Erythroblast (primary cell): Measurements from ENCODE around the gene NRSN2.
"Not testable (repeated sequence)": the region's sequence is repeated elsewhere in the genome, so short reads cannot be mapped to it uniquely, and the experiment has no call there.

Experiments used
- DNase-seq, 2 experiments: peaks; one replicate each; lab custom pipeline; 2025; lab: John Stamatoyannopoulos, UW
- GATA1 ChIP-seq: IDR thresholded peaks from 2 replicates; pipeline ENCODE4 v1.6.1; 2011; ENCODE audit warnings: low read depth, mild to moderate bottlenecking, control low read depth, low read length, moderate library complexity
- POLR2A ChIP-seq: IDR thresholded peaks from 2 replicates; pipeline ENCODE4 v1.6.1; 2011; ENCODE audit warnings: mild to moderate bottlenecking, low read length

The NRSN2 gene

DNA sequence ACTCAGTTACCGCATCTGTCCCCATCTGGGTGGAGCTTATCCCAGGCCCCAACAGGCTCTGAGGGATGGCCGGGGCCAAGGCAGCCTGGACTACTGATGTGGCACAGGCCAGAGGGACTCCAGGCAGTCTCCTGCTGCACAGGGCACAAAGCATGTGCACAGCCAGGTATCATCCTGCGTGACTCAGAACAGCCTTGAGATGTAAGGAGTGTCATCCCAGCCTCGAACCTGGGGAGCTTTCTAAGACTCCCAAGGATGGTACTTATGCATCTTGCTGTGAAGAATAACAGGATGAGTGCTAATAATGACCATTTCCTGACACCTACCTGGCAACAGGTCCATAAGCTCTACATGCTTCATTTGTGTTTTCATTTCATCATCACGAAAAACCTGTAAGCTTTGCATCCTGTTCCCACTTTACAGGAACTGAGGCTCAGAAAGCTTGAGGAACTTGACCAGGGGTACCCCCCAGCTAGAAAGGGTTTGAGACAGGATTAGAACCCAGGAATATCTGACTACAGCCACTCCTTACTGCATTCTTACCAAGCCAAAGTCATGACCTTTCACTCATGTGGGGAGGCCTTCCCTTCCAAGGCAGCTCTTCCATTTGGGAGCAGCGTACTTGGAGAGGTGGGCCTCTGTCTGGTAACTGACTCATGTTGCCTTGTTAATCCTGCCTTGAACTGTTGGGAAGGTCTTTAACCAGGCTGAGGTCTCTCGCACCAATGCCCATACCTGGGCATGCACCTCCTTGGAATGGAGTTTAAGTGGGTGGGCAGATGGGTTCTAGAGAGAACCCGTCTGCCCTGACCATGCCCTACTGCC, 35.6 kb downstream of the NRSN2 start:
- DNase-seq, result no peak
- TF ChIP-seq GATA1 (no peak), POLR2A (peak; percentile 42)

DNA sequence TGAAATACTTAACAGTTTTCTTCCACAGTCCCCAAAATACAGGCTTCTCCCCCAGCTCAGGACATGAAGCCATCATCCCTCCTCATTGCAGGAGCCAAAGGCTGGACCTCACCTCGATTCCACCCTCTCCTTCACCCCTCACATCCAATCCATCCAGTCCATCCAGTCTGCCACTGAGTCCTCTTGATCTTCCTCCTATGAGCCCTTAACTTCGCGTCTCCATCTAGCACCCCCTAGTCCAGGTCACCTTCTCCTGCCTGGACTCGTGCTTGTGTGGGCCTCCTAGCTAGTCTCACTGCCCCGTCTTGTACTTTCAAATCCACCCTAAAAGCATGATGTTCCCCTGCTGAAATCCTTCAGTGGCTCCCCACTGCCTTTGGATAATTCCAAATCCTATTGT, 37.0 kb downstream of the NRSN2 start:
- DNase-seq, result no peak
- TF ChIP-seq GATA1 (no peak), POLR2A (no peak)

GRCh38 chr20:384723-385122, 37.8 kb downstream of the NRSN2 start:
- TF ChIP-seq POLR2A, result no peak
- TF ChIP-seq GATA1, result no peak

GRCh38 chr20:385448-385847, 38.5 kb downstream of the NRSN2 start:
- DNase-seq, result no peak
- TF ChIP-seq POLR2A, result no peak
- no peak for TF ChIP-seq GATA1

More at GRCh38 chr20:384723-385122, 37.8 kb downstream of the NRSN2 start:
- peak in 1 of 2 experiments; percentile 52 for DNase-seq

- DNase-seq, result not testable (repeated sequence)
These were observed 39.7 kb downstream of the NRSN2 start for GRCh38 chr20:386634-387033.

DNA sequence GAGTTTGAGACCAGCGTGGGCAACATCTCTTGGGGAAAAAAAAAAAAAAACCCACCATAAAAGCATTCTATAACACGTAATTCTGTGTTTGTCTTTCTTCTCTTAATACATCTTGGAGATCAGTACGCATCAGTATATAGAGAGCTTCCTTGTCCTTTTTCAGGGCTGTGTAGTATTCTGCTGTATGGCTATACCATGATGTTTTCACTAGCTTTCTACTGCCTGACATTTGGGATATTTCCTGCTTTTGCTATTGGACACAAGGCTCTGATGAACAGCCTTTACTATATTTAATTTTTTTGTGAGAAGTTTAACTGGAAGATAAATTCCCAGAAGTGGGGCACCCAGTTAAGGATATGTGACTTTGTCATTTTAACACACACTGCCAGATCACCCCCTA, 40.6 kb downstream of the NRSN2 start:
- no peak for DNase-seq
- no peak for TF ChIP-seq POLR2A
- no peak for TF ChIP-seq GATA1

GRCh38 chr20:388034-388994, 41.4 kb downstream of the NRSN2 start:
- TF ChIP-seq GATA1 (no peak), POLR2A (no peak)
- no peak for DNase-seq

DNA sequence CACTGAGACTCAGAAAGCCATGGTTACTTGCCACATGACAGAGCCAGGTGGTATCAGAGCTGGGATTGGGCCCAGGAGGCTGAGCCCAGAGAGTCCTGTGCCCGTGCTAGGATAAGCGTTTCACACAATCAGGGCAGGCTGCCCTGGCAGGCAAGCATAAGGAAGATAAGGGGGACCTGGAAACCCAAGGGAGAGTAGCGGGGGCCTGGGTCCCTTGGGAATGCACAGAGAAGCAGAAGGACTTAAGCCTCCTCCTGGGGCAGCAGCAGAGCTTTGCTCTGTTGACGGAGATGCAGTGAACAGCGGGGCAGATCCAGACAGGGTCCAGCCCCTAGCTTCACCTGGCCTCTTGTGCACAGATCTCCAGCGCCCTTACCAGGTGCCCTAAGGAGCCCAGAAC, 42.3 kb downstream of the NRSN2 start:
- TF ChIP-seq GATA1, result no peak
- TF ChIP-seq POLR2A, result no peak
- DNase-seq, result no peak

- TF ChIP-seq POLR2A (no peak), GATA1 (no peak)
- DNase-seq, result no peak
These were observed 44.3 kb downstream of the NRSN2 start for GRCh38 chr20:391041-391711.

- not testable (repeated sequence) for DNase-seq
These were observed 46.4 kb downstream of the NRSN2 start for GRCh38 chr20:393296-393695.

DNA sequence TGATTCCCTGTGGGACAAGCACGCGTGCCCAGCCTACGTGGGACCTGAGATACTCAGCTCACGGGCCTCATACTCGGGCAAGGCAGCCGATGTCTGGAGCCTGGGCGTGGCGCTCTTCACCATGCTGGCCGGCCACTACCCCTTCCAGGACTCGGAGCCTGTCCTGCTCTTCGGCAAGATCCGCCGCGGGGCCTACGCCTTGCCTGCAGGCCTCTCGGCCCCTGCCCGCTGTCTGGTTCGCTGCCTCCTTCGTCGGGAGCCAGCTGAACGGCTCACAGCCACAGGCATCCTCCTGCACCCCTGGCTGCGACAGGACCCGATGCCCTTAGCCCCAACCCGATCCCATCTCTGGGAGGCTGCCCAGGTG, 49.3 kb downstream of the NRSN2 start:
- no peak for TF ChIP-seq POLR2A
- no peak for TF ChIP-seq GATA1
- no peak for DNase-seq

DNA sequence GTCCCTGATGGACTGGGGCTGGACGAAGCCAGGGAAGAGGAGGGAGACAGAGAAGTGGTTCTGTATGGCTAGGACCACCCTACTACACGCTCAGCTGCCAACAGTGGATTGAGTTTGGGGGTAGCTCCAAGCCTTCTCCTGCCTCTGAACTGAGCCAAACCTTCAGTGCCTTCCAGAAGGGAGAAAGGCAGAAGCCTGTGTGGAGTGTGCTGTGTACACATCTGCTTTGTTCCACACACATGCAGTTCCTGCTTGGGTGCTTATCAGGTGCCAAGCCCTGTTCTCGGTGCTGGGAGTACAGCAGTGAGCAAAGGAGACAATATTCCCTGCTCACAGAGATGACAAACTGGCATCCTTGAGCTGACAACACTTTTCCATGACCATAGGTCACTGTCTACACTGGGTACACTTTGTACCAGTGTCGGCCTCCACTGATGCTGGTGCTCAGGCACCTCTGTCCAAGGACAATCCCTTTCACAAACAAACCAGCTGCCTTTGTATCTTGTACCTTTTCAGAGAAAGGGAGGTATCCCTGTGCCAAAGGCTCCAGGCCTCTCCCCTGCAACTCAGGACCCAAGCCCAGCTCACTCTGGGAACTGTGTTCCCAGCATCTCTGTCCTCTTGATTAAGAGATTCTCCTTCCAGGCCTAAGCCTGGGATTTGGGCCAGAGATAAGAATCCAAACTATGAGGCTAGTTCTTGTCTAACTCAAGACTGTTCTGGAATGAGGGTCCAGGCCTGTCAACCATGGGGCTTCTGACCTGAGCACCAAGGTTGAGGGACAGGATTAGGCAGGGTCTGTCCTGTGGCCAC, 49.9 kb downstream of the NRSN2 start:
- DNase-seq, result no peak
- TF ChIP-seq POLR2A (no peak), GATA1 (no peak)
